Left ventricle myocardium inferior (tissue), 1 donor: ENCODE measurements around the gene CNTNAP2. TPM values are rescaled to one million over a fixed set of nuclear protein-coding genes. Genes with fewer than 3 reads are reported as not detected.

Source experiments
- DNase-seq: peaks from one replicate; pipeline ENCODE4 v3.0.0-alpha.2; 2020
- H3K27ac ChIP-seq: fragments of 200-600 bp; replicated peaks from 2 replicates; pipeline ENCODE4 v1.8.0; 2021
- H3K27me3 ChIP-seq: fragments of 200-600 bp; 2 replicates; pipeline ENCODE4 v1.8.0; 2021; ENCODE audit warnings: low read depth
- H3K36me3 ChIP-seq: fragments of 200-600 bp; 2 replicates; pipeline ENCODE4 v1.8.0; 2021
- H3K4me1 ChIP-seq: fragments of 200-600 bp; 2 replicates; pipeline ENCODE4 v1.8.0; 2021
- H3K4me3 ChIP-seq: fragments of 200-600 bp; 2 replicates; pipeline ENCODE4 v1.8.0; 2021; ENCODE audit warnings: mild to moderate bottlenecking, moderate library complexity
- H3K9me3 ChIP-seq: fragments of 200-600 bp; replicated peaks from 2 replicates; pipeline ENCODE4 v1.8.0; 2021
- CTCF ChIP-seq: fragments of 200-600 bp; IDR thresholded peaks from 2 replicates; pipeline ENCODE4 v1.8.0; 2021; ENCODE audit warnings: antibody characterized with exemption, mild to moderate bottlenecking, borderline replicate concordance
- intact Hi-C: fragments of 100-400 bp; cut with micrococcal nuclease; formaldehyde crosslinking; loops from one replicate; pipeline ENCODE4 v1.11.0; 2022
- total RNA-seq: library from RNA; stranded (reverse); fragmentation: NEBNext Ultra II Directional; extraction: Animal tissue kit (Norgen Biotek cat#: 25700); gene quantifications from one replicate; pipeline ENCODE4 v1.2.1, GENCODE V29; 2021
- donor health status: DM: no; HTN: yes; CAD: no; lungs with severe emphysema.

The CNTNAP2 gene
- total RNA-seq, 1 donor from 2014 or later, result 0.99 TPM

GRCh38 chr7:147428075-147428474 lies 1311.5 kb downstream of the CNTNAP2 start:
- Histone ChIP-seq H3K4me3 (no peak overlapping the region), H3K4me1 (no peaks in the 10 kb centered on the region), H3K36me3 (no peaks in the 10 kb centered on the region), H3K9me3 (peaks cover 34% of the 10 kb centered on the region), H3K27ac (no peak overlapping the region), H3K27me3 (no peaks in the 10 kb centered on the region)
- no peak for DNase-seq
- intact Hi-C loops, result no loop called here
- TF ChIP-seq CTCF, result no peak

GRCh38 chr7:147429961-147430360 lies 1313.4 kb downstream of the CNTNAP2 start:
- Histone ChIP-seq H3K9me3 (peaks cover 34% of the 10 kb centered on the region), H3K27me3 (no peaks in the 10 kb centered on the region), H3K36me3 (no peaks in the 10 kb centered on the region), H3K4me1 (no peaks in the 10 kb centered on the region), H3K27ac (no peak overlapping the region), H3K4me3 (no peak overlapping the region)
- no peak for DNase-seq
- intact Hi-C loops, result no loop called here
- TF ChIP-seq CTCF, result no peak

- no peak for TF ChIP-seq CTCF
Measured at GRCh38 chr7:147432079-147432478, 1315.5 kb downstream of the CNTNAP2 start.

GRCh38 chr7:147432576-147432975 lies 1316.0 kb downstream of the CNTNAP2 start:
- no peak for DNase-seq
- peaks cover 25% of the 10 kb centered on the region for H3K9me3 ChIP-seq
- no peaks in the 10 kb centered on the region for H3K4me1 ChIP-seq
- no peak overlapping the region for H3K27ac ChIP-seq
- no peaks in the 10 kb centered on the region for H3K36me3 ChIP-seq
- TF ChIP-seq CTCF, result no peak
- no peaks in the 10 kb centered on the region for H3K27me3 ChIP-seq
- no peak overlapping the region for H3K4me3 ChIP-seq
- intact Hi-C loops, result no loop called here

More at GRCh38 chr7:147432079-147432478, 1315.5 kb downstream of the CNTNAP2 start:
- intact Hi-C loops, result no loop called here
- Histone ChIP-seq H3K27me3 (no peaks in the 10 kb centered on the region), H3K4me3 (no peak overlapping the region), H3K36me3 (no peaks in the 10 kb centered on the region), H3K27ac (no peak overlapping the region), H3K9me3 (peaks cover 30% of the 10 kb centered on the region), H3K4me1 (no peaks in the 10 kb centered on the region)
- DNase-seq, result no peak

GRCh38 chr7:147436718-147437117 lies 1320.1 kb downstream of the CNTNAP2 start:
- H3K4me1 ChIP-seq, result no peaks in the 10 kb centered on the region
- no peaks in the 10 kb centered on the region for H3K27me3 ChIP-seq
- H3K9me3 ChIP-seq, result peaks cover 30% of the 10 kb centered on the region
- no peak for DNase-seq
- intact Hi-C loops, result no loop called here
- TF ChIP-seq CTCF, result no peak
- no peaks in the 10 kb centered on the region for H3K36me3 ChIP-seq
- no peak overlapping the region for H3K27ac ChIP-seq
- no peak overlapping the region for H3K4me3 ChIP-seq

- no peak for DNase-seq
- Histone ChIP-seq H3K9me3 (peaks cover 37% of the 10 kb centered on the region), H3K27me3 (no peaks in the 10 kb centered on the region), H3K36me3 (no peaks in the 10 kb centered on the region), H3K27ac (no peak overlapping the region), H3K4me1 (no peaks in the 10 kb centered on the region), H3K4me3 (no peak overlapping the region)
- intact Hi-C loops, result no loop called here
- no peak for TF ChIP-seq CTCF
Measured at GRCh38 chr7:147438216-147438615, 1321.6 kb downstream of the CNTNAP2 start.
